Measurements from ENCODE around the gene SNRK. TPM values are rescaled to one million over a fixed set of nuclear protein-coding genes. Genes with fewer than 3 reads are reported as not detected.

The SNRK gene
- total and polyA plus RNA-seq, 2 experiments from 2014 or later: 5.5 to 18.8 TPM

- Histone ChIP-seq H3K4me3 (no peak overlapping the region), H2AFZ (no peak overlapping the region), H3K4me2 (no peak overlapping the region), H3K27ac (ENCODE audit: low read depth) (no peak overlapping the region), H3K36me3 (ENCODE audit: insufficient read depth) (no peaks in the 10 kb centered on the region), H3K79me2 (replicated peaks; ENCODE audit: insufficient read depth) (no peaks in the 10 kb centered on the region), H3K4me1 (ENCODE audit: insufficient read depth) (no peaks in the 10 kb centered on the region), H4K20me1 (replicated peaks; ENCODE audit: insufficient read depth) (no peaks in the 10 kb centered on the region; the same call in 1 of the 2 replicates), H3K9me2 (ENCODE audit: insufficient read depth) (no peaks in the 10 kb centered on the region), H3K27me3 (ENCODE audit: insufficient read depth) (no peaks in the 10 kb centered on the region; the same call in 1 of the 2 replicates), H3F3A (replicated peaks; ENCODE audit: low read depth) (no peaks in the 10 kb centered on the region)
- DNase-seq (ENCODE audit: low spot score): no peak
- TF ChIP-seq ZNF462 (CRISPR knock-in tag; IDR thresholded peaks at IDR 0.05): no peak
- no peak for TF ChIP-seq ETS1 (IDR thresholded peaks at IDR 0.05)
- no peak for TF ChIP-seq NANOG (IDR thresholded peaks at IDR 0.05; ENCODE audit: borderline replicate concordance)
- no peak for TF ChIP-seq STAT1 (IDR thresholded peaks at IDR 0.05; ENCODE audit: unreplicated experiment)
- TF ChIP-seq REST (IDR thresholded peaks at IDR 0.05; ENCODE audit: unreplicated experiment): no peak
- no peak for TF ChIP-seq CTCF (conservative IDR thresholded peaks at IDR 0.05; ENCODE audit: low read depth in 2 of 2)
- no peak for TF ChIP-seq ZNF331 (CRISPR knock-in tag; IDR thresholded peaks at IDR 0.05; ENCODE audit: low read depth)
- no peak for TF ChIP-seq EZH2phosphoT487 (IDR thresholded peaks at IDR 0.05; ENCODE audit: unreplicated experiment)
- TF ChIP-seq JUNB (IDR thresholded peaks at IDR 0.05; ENCODE audit: unreplicated experiment): no peak
- no peak for TF ChIP-seq CREB1 (CRISPR knock-in tag; IDR thresholded peaks at IDR 0.05; ENCODE audit: low read depth)
- no peak for TF ChIP-seq EZH2 (IDR thresholded peaks at IDR 0.05; ENCODE audit: low read depth, unreplicated experiment)
- no peak for TF ChIP-seq POLR2AphosphoS5 (IDR thresholded peaks at IDR 0.05; ENCODE audit: low read depth)
- TF ChIP-seq ZNF114 (CRISPR knock-in tag; IDR thresholded peaks at IDR 0.05): no peak
- H3K27me3 Mint-ChIP-seq (ENCODE audit: insufficient read depth, low read depth, poor library complexity): peaks cover 14% of the 10 kb centered on the region
- no peak overlapping the region for H3K4me3 Mint-ChIP-seq
- H3K27ac Mint-ChIP-seq: no peak overlapping the region
- peaks cover 37% of the 10 kb centered on the region for H3K36me3 Mint-ChIP-seq (ENCODE audit: low read depth)
- peaks cover 9% of the 10 kb centered on the region; the same call in 2 of the 3 replicates for H3K4me1 Mint-ChIP-seq
- H3K9me3 Mint-ChIP-seq: no peaks in the 10 kb centered on the region
- no peak for ATAC-seq
These were observed 63.4 kb downstream of the SNRK start for GRCh38 chr3:43349716-43350115.

All from GM23338 (cell line).